NCI-H1694 (cell line): ENCODE data around the gene TRPM5.
A peak's percentile ranks its signal among the peaks of the same experiment; 100 is the strongest.

Source experiments
- DNase-seq: peaks from one replicate; lab custom pipeline; 2025; lab: John Stamatoyannopoulos, UW

The TRPM5 gene

GRCh38 chr11:2402890-2403645, 41.2 kb downstream of the TRPM5 start:
- no peak for DNase-seq

- no peak for DNase-seq
These were observed 42.2 kb downstream of the TRPM5 start for GRCh38 chr11:2402106-2402505.

- DNase-seq: no peak
These were observed 42.8 kb downstream of the TRPM5 start for GRCh38 chr11:2401436-2401984.

- DNase-seq: no peak
These were observed 43.4 kb downstream of the TRPM5 start for GRCh38 chr11:2400762-2401435.

- DNase-seq: peak; percentile 98
These were observed 44.1 kb downstream of the TRPM5 start, which contains the start of gene TSSC4 for GRCh38 chr11:2400069-2400761. Gene TSSC4 (plus strand): TSS chr11:2400750. CDS start chr11:2402634, 1,884 bp downstream.

GRCh38 chr11:2399488-2400068, 44.7 kb downstream of the TRPM5 start:
- no peak for DNase-seq

- no peak for DNase-seq
These were observed 45.5 kb downstream of the TRPM5 start for GRCh38 chr11:2398664-2399355.

- no peak for DNase-seq
These were observed 47.3 kb downstream of the TRPM5 start for GRCh38 chr11:2397005-2397404.

GRCh38 chr11:2396471-2396870, 47.8 kb downstream of the TRPM5 start:
- DNase-seq: no peak

- DNase-seq: no peak
These were observed 48.5 kb downstream of the TRPM5 start for GRCh38 chr11:2395856-2396255.

GRCh38 chr11:2395211-2395730, 49.0 kb downstream of the TRPM5 start:
- DNase-seq: no peak

GRCh38 chr11:2394818-2395105, 49.6 kb downstream of the TRPM5 start:
- no peak for DNase-seq
